Measurements from ENCODE around the gene GFOD2.

The GFOD2 gene

GRCh38 chr16:67734731-67735201, 15.7 kb upstream of the GFOD2 start:
- H3K4me3 ChIP-seq (ENCODE audit: control insufficient read depth, low read depth, low read length), result no peak overlapping the region
- DNase-seq (ENCODE audit: low read depth), result no peak
- TF ChIP-seq, protein P1, sequence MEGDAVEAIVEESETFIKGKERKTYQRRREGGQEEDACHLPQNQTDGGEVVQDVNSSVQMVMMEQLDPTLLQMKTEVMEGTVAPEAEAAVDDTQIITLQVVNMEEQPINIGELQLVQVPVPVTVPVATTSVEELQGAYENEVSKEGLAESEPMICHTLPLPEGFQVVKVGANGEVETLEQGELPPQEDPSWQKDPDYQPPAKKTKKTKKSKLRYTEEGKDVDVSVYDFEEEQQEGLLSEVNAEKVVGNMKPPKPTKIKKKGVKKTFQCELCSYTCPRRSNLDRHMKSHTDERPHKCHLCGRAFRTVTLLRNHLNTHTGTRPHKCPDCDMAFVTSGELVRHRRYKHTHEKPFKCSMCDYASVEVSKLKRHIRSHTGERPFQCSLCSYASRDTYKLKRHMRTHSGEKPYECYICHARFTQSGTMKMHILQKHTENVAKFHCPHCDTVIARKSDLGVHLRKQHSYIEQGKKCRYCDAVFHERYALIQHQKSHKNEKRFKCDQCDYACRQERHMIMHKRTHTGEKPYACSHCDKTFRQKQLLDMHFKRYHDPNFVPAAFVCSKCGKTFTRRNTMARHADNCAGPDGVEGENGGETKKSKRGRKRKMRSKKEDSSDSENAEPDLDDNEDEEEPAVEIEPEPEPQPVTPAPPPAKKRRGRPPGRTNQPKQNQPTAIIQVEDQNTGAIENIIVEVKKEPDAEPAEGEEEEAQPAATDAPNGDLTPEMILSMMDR (conservative IDR thresholded peaks at IDR 0.05; ENCODE audit: control insufficient read depth, insufficient read depth, low read depth, low read length), result no peak

DNA sequence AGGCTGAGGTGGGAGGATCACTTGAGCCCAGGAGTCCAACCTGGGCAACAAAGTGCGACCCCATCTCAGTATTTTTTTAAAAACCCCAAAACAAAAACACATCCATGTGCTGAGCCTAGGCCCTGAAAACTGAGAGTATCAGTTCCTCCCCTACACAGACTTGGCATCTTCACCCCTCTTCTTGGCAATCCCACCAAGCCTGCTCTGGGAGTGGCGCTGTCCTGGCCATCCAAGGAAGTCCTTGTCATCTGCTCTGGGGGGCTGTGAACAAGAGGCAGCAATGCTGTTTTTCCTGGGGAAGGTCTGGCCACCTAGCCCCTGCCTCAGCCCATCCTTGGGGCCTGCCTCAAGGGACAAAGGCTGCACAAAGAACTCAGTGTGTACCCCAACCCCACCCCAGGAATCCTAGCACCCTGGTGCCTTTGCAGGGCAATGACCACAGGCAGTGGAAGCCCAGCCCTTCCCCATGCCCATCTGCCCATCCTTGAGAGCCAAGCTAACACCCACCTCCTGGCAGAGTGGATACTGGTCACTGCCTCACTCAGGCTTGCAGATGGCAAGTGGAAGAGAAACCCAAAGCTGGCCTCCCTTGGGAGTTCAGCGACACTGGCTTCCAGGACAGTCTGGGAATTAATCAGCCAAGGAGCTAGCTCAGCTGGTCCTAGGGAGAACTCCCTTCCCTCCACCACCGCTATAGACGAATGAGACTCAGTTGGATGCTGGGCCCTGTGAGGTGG, 14.8 kb upstream of the GFOD2 start:
- no peak for DNase-seq (ENCODE audit: low read depth)
- TF ChIP-seq, protein P1 (conservative IDR thresholded peaks at IDR 0.05; ENCODE audit: control insufficient read depth, insufficient read depth, low read depth, low read length), result no peak
- no peak overlapping the region for H3K4me3 ChIP-seq (ENCODE audit: control insufficient read depth, low read depth, low read length)

DNA sequence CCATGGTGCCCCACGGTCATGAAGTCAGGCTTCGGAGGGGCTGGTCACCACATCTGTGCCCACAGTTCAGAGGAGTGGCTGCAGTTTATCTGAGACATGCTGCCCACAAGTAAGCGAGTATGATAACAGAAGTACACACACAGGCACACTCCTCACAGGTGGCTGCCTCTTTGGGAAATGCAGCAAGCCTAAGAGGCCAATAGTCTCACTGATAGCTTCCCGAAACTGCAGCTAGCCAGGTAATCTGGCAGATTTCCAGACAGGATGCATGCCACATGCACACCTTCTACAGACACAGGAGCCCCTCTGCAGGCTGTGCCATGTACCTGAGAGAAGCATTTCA, 12.6 kb upstream of the GFOD2 start:
- no peak for DNase-seq (ENCODE audit: low read depth)
- TF ChIP-seq, protein P1 (conservative IDR thresholded peaks at IDR 0.05; ENCODE audit: control insufficient read depth, insufficient read depth, low read depth, low read length), result no peak
- H3K4me3 ChIP-seq (ENCODE audit: control insufficient read depth, low read depth, low read length), result no peak overlapping the region

- no peak overlapping the region for H3K4me3 ChIP-seq (ENCODE audit: control insufficient read depth, low read depth, low read length)
- TF ChIP-seq, protein P1 (conservative IDR thresholded peaks at IDR 0.05; ENCODE audit: control insufficient read depth, insufficient read depth, low read depth, low read length), result no peak
- no peak for DNase-seq (ENCODE audit: low read depth)
These were observed 12.1 kb upstream of the GFOD2 start for GRCh38 chr16:67731071-67731752.

- TF ChIP-seq, protein P1 (conservative IDR thresholded peaks at IDR 0.05; ENCODE audit: control insufficient read depth, insufficient read depth, low read depth, low read length), result no peak
- H3K4me3 ChIP-seq (ENCODE audit: control insufficient read depth, low read depth, low read length), result no peak overlapping the region
- no peak for DNase-seq (ENCODE audit: low read depth)
These were observed 11.2 kb upstream of the GFOD2 start for GRCh38 chr16:67730326-67730725.

- DNase-seq (ENCODE audit: low read depth), result no peak
- TF ChIP-seq, protein P1 (conservative IDR thresholded peaks at IDR 0.05; ENCODE audit: control insufficient read depth, insufficient read depth, low read depth, low read length), result no peak
- no peak overlapping the region for H3K4me3 ChIP-seq (ENCODE audit: control insufficient read depth, low read depth, low read length)
These were observed 10.6 kb upstream of the GFOD2 start for GRCh38 chr16:67729636-67730248.
